ENCODE measurements around the gene MXRA8. TPM values are rescaled to one million over a fixed set of nuclear protein-coding genes. Genes with fewer than 3 reads are reported as not detected.

MXRA8 gene
- total RNA-seq, 1 donor from 2014 or later: 440 TPM

DNA sequence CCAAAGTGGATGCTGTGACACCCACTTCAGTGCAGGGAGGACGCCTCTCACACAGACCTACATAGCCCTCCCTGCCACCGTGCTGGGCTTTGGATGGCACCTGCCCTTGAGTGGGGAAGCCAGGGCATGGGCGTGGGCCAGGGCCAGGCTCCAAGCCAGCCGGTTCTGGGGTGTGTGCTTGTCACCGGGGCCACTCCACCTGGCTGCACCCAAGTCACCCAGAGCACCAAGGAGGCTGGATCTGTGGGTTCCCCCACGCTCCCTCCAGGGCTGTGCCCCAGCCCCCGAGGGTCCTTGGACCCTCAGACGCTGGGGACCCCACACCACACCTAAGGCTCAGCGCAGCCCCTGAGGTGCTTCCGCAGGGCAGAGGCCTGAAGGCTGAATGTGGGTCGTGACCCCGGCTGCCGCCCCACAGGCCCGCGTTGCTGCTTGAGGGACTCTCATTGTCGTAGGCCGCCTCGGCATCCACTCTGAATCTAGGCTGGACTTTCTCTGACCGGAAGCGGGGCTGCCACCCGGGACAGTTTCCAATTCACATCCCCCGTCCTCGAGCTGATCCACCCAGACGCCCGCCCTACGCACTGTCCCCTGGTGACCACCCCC is 1.5 kb downstream of the MXRA8 start:
- H3K36me3 Mint-ChIP-seq (ENCODE audit: unreplicated experiment): peaks cover 9% of the 10 kb centered on the region
- H3K9me3 Mint-ChIP-seq (ENCODE audit: unreplicated experiment): no peaks in the 10 kb centered on the region
- peak overlapping the region; percentile 90 for H3K4me3 Mint-ChIP-seq (ENCODE audit: unreplicated experiment)
- no peak for DNase-seq (ENCODE audit: extremely low spot score, unreplicated experiment)
- peaks cover 70% of the 10 kb centered on the region for H3K4me1 Mint-ChIP-seq (ENCODE audit: unreplicated experiment)
- H3K27me3 Mint-ChIP-seq (ENCODE audit: unreplicated experiment): no peaks in the 10 kb centered on the region
- H3K27ac Mint-ChIP-seq (ENCODE audit: unreplicated experiment): peak overlapping the region; percentile 90
- TF ChIP-seq, protein P1, sequence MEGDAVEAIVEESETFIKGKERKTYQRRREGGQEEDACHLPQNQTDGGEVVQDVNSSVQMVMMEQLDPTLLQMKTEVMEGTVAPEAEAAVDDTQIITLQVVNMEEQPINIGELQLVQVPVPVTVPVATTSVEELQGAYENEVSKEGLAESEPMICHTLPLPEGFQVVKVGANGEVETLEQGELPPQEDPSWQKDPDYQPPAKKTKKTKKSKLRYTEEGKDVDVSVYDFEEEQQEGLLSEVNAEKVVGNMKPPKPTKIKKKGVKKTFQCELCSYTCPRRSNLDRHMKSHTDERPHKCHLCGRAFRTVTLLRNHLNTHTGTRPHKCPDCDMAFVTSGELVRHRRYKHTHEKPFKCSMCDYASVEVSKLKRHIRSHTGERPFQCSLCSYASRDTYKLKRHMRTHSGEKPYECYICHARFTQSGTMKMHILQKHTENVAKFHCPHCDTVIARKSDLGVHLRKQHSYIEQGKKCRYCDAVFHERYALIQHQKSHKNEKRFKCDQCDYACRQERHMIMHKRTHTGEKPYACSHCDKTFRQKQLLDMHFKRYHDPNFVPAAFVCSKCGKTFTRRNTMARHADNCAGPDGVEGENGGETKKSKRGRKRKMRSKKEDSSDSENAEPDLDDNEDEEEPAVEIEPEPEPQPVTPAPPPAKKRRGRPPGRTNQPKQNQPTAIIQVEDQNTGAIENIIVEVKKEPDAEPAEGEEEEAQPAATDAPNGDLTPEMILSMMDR (IDR thresholded peaks at IDR 0.05): no peak

- Mint-ChIP-seq H3K4me1 (ENCODE audit: unreplicated experiment) (peaks cover 69% of the 10 kb centered on the region), H3K4me3 (ENCODE audit: unreplicated experiment) (peak overlapping the region; percentile 90), H3K27me3 (ENCODE audit: unreplicated experiment) (no peaks in the 10 kb centered on the region), H3K36me3 (ENCODE audit: unreplicated experiment) (peaks cover 9% of the 10 kb centered on the region), H3K27ac (ENCODE audit: unreplicated experiment) (peak overlapping the region; percentile 90), H3K9me3 (ENCODE audit: unreplicated experiment) (no peaks in the 10 kb centered on the region)
- TF ChIP-seq, protein P1 (IDR thresholded peaks at IDR 0.05): no peak
- DNase-seq (ENCODE audit: extremely low spot score, unreplicated experiment): no peak
Measured at GRCh38 chr1:1356166-1356795, 2.1 kb downstream of the MXRA8 start.

- no peaks in the 10 kb centered on the region for H3K27me3 Mint-ChIP-seq (ENCODE audit: unreplicated experiment)
Measured at GRCh38 chr1:1355416-1355815, 2.9 kb downstream of the MXRA8 start.

GRCh38 chr1:1354271-1355247 is 3.8 kb downstream of the MXRA8 start:
- TF ChIP-seq, protein P1 (IDR thresholded peaks at IDR 0.05): no peak
- Mint-ChIP-seq H3K9me3 (ENCODE audit: unreplicated experiment) (no peaks in the 10 kb centered on the region), H3K27ac (ENCODE audit: unreplicated experiment) (no peak overlapping the region)

More at GRCh38 chr1:1355416-1355815, 2.9 kb downstream of the MXRA8 start:
- no peak for DNase-seq (ENCODE audit: extremely low spot score, unreplicated experiment)
- Mint-ChIP-seq H3K4me3 (ENCODE audit: unreplicated experiment) (no peak overlapping the region), H3K9me3 (ENCODE audit: unreplicated experiment) (no peaks in the 10 kb centered on the region), H3K27ac (ENCODE audit: unreplicated experiment) (no peak overlapping the region), H3K36me3 (ENCODE audit: unreplicated experiment) (peaks cover 9% of the 10 kb centered on the region), H3K4me1 (ENCODE audit: unreplicated experiment) (peaks cover 61% of the 10 kb centered on the region)
- TF ChIP-seq, protein P1 (IDR thresholded peaks at IDR 0.05): no peak

More at GRCh38 chr1:1354271-1355247, 3.8 kb downstream of the MXRA8 start:
- Mint-ChIP-seq H3K36me3 (ENCODE audit: unreplicated experiment) (peaks cover 9% of the 10 kb centered on the region), H3K27me3 (ENCODE audit: unreplicated experiment) (no peaks in the 10 kb centered on the region), H3K4me1 (ENCODE audit: unreplicated experiment) (peaks cover 56% of the 10 kb centered on the region), H3K4me3 (ENCODE audit: unreplicated experiment) (peak overlapping the region; percentile 72)
- DNase-seq (ENCODE audit: extremely low spot score, unreplicated experiment): no peak
